HepG2 (cell line): ENCODE results near the gene RPP21.

Experiments used
- CENPX ChIP-seq: sonication (generic); formaldehyde crosslinking; IDR thresholded peaks from 2 replicates; pipeline ENCODE4 v1.9.0; 2021; ENCODE audit warnings: mild to moderate bottlenecking, missing genetic modification reagents, moderate library complexity
- CTCF ChIP-seq: sonication (generic); formaldehyde crosslinking; IDR thresholded peaks from 2 replicates; pipeline ENCODE4 v1.5.0; 2020; ENCODE audit warnings: mild to moderate bottlenecking, missing genetic modification reagents, moderate library complexity
- NCOA1 ChIP-seq: sonication (generic); formaldehyde crosslinking; IDR thresholded peaks from 2 replicates; pipeline ENCODE4 v1.9.0; 2021; ENCODE audit warnings: missing genetic modification reagents
- SMC3 ChIP-seq: IDR thresholded peaks from 2 replicates; pipeline ENCODE4 v1.6.1; 2011; ENCODE audit warnings: low read length, improper control_type of control experiment
- THAP7 ChIP-seq: sonication (generic); formaldehyde crosslinking; IDR thresholded peaks from 2 replicates; pipeline ENCODE4 v1.8.1; 2023; ENCODE audit warnings: mild to moderate bottlenecking, missing genetic modification reagents
- ZNF335 ChIP-seq: sonication (generic); formaldehyde crosslinking; IDR thresholded peaks from 2 replicates; pipeline ENCODE4 v1.4.0; 2020; ENCODE audit warnings: missing genetic modification reagents
- ZNF564 ChIP-seq: sonication (generic); formaldehyde crosslinking; IDR thresholded peaks from 2 replicates; pipeline ENCODE4 v1.8.1; 2023; ENCODE audit warnings: mild to moderate bottlenecking, missing genetic modification reagents

- TF ChIP-seq ZNF564 (CRISPR knock-in tag) (no peak), CTCF (CRISPR knock-in tag) (no peak), SMC3 (no peak), THAP7 (CRISPR knock-in tag) (no peak), CENPX (no peak), ZNF335 (CRISPR knock-in tag) (no peak), NCOA1 (CRISPR knock-in tag) (no peak)
Measured at GRCh38 chr6:30380464-30380863, 35.5 kb downstream of the RPP21 start.
